ENCODE results near the gene KHDRBS1.

GRCh38 chr1:32082022-32082421, 68.4 kb downstream of the KHDRBS1 start:
- TF ChIP-seq REST (IDR thresholded peaks at IDR 0.05; ENCODE audit: low read depth) (no peak), TAF1 (IDR thresholded peaks at IDR 0.05; ENCODE audit: low read depth) (no peak), EP300 (IDR thresholded peaks at IDR 0.05; ENCODE audit: borderline replicate concordance) (no peak), CREB1 (IDR thresholded peaks at IDR 0.05; ENCODE audit: low read depth) (no peak), TEAD4 (IDR thresholded peaks at IDR 0.05) (no peak), CEBPB (IDR thresholded peaks at IDR 0.05) (no peak), MAX (IDR thresholded peaks at IDR 0.05) (no peak), ZBTB7A (IDR thresholded peaks at IDR 0.05; ENCODE audit: low read depth) (no peak), YY1 (IDR thresholded peaks at IDR 0.05; ENCODE audit: low read depth) (no peak), FOXM1 (IDR thresholded peaks at IDR 0.05; ENCODE audit: borderline replicate concordance, low read depth) (no peak), RAD21 (IDR thresholded peaks at IDR 0.05; ENCODE audit: low read depth) (no peak), TCF12 (IDR thresholded peaks at IDR 0.05; ENCODE audit: low read depth) (no peak)
